Lung microvascular endothelial cell (primary cell): ENCODE results near the gene RASA1. TPM values are rescaled to one million over a fixed set of nuclear protein-coding genes. Genes with fewer than 3 reads are reported as not detected.
"Not testable (repeated sequence)": the region's sequence is repeated elsewhere in the genome, so short reads cannot be mapped to it uniquely, and the experiment has no call there.

Source experiments
- DNase-seq, 2 donors: peaks; one replicate each; pipeline versions ENCODE4 v3.0.0 to v3.0.0-alpha.2; 2010; ENCODE audit warnings: low read depth in 2 of 2
- total RNA-seq: library from RNA; depleted of rRNA; stranded (reverse); fragments of >200 nt; gene quantifications from 2 replicates; pipeline ENCODE4 v1.2.1, GENCODE V29; 2014

RASA1 gene
- 29.6 and 44.4 TPM in 2 replicates for total RNA-seq

GRCh38 chr5:87267574-87268125 lies at the start of gene RASA1:
Gene RASA1 (plus strand): TSS chr5:87267883. CDS start chr5:87268452, 569 bp downstream.
- DNase-seq: peak; percentile 90 to 95

- peak in 1 of 2 donors; percentile 60 for DNase-seq
These were observed 37.9 kb upstream of the RASA1 start for GRCh38 chr5:87229780-87230179.

DNA sequence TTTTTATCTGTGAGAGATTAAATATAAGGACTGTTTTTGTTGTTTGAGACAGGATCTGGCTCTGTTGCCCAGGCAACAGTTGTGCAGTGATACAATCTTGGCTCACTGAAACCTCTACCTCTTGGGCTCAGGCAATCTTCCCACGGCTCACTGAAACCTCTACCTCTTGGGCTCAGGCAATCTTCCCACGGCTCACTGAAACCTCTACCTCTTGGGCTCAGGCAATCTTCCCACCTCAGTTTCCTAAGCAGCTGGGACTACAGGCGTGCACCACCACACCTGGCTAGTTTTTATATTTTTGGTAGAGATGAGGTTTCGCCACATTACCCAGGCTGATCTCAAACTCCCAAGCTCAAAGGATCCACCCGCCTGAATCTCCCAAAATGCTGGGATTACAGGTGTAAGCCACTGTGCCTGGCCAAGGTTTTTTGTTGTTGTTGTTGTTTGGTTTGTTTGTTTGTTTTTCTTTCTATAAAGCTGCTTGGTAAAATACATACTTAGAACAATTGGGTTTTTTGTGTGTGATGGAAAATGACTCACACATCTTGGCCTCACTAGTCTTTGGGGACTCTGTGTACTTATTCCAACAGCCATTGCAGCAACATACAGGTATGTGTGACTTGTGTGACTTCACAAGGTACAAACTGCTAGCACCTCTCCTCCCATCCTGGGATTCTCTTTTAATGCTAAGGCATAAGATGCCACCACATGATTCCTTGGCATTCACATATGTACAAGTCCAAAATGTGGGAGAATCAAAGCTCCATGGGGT lies 36.5 kb upstream of the RASA1 start:
- peak in 1 of 2 donors; percentile 75 for DNase-seq

GRCh38 chr5:87233143-87233542 lies 34.5 kb upstream of the RASA1 start:
- no peak for DNase-seq

DNA sequence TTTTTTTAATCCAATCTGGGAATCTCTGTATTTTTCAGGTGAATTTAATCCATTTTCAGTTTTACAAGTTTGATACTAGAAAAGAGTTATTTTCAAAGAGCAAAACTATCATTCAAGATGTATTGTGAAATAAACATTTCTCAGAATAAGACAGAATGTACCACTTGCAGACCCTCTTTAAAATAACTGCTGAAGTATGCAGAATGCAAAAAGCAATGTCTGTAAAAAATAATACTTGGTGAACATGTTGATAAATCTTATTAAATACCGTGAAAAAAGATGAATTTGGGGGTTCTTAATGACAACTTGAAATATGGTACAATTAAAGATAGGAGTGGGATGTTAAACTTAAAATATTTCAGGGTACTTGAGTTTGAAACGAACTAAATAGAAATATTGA lies 26.1 kb upstream of the RASA1 start:
- DNase-seq: no peak

GRCh38 chr5:87242242-87242641 lies 25.4 kb upstream of the RASA1 start:
- DNase-seq: no peak

- DNase-seq: peak; percentile 27 to 74
These were observed 24.4 kb upstream of the RASA1 start for GRCh38 chr5:87243161-87243844.

DNA sequence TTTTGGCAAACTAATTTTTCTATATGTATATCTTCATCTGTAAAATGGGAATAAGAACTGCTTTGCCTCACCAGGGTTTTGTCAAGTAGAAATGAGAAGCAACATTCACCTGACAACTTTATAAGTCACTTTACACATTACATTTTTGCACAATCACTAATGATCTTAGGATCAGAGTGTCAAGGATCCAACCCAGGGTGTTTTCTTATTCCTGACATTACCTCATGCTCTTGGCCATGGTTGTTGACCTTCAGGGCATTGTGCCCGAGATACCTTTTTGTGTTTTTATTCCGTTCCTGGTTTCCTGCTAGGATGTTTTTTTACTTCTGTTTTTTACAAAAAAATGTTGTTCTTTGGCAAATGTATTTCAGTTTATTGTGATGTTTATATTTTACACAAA lies 22.2 kb upstream of the RASA1 start:
- peak in 1 of 2 donors; percentile 12 for DNase-seq

GRCh38 chr5:87246061-87246460 lies 21.6 kb upstream of the RASA1 start:
- peak in 1 of 2 donors; percentile 35 for DNase-seq

GRCh38 chr5:87252283-87252605 lies 15.4 kb upstream of the RASA1 start:
- DNase-seq: no peak

DNA sequence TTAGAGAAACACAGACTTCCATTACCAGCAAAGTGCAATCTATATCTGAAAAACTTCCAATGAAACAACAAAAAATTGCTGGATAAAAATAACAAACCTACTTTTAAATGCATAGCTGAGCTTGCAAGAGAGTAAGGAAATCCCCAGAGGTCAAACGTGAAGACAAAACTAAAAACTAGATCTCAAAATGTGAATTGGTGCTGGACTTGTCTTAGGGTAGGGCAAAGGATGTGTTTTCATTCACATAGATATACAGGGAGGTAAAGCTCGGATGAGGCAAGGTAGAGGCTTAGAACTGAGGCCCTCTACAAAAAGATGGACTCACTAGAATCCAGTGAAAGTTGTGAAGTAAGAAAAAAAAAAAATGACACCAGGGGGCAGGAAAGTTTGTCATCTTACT lies 13.6 kb upstream of the RASA1 start:
- no peak for DNase-seq

DNA sequence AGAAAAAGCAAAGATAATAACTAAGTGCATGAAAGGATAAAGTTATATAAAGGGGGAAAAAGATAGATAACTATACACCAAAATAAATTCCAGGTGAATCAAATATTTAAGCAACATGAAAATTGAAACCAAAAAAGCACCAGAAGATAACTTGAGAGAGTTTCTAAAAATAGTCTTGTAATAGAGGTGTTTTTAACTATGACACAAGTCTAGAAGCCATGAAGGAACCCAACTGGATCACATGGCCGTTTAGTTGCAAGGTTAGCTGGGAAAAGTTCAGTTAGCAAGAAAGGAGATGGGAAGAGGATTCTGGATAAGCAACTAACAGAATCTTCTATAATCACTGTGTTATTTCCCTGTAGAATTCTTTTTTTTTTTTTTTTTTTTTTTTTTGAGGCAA lies 9.2 kb upstream of the RASA1 start:
- no peak for DNase-seq

DNA sequence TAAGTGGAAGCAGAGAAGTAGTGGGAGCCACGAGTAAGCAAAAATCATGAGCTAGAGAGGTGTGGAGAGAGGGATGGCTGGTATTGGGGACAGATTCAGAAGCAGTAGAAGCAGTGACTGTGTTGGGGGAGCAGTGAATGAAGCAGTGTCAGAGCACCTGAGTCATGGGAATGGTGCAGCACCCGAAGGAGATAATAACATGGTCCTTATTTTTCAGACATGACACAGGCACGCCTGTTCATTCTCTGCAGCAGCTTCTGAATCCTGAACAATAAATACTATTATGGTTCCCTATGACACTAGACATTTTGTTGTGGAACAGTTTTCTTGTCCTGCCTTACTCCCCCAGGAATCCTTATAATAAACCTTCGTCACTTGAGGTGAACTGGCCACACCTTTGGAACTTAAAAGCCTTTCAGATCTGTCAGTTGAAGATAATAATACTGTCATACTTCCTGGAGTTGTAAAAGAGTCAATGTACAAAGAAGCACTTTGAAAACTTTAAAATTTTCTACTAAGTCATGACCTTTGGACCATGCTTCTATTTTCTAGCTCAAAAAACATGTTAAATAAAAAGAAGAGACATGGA lies 7.0 kb upstream of the RASA1 start:
- no peak for DNase-seq

DNA sequence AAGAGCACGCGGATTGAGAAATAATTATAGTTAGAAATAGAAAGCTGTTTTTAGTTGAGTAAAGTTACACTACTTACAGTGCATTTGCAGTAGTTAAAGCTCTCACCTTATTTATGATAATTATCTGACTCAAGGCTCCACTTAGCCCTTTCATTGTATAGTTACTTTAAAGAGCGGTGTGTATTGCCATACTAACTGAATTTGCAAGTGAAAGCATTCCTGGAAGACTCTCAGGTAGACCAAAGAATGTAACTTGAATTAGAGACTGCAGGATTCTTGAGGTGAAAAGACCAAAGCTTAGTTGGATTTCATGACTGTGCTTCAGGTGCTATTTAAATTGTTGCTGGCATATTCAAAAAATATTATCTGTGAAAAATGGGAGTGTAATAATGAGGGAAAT lies 4.2 kb upstream of the RASA1 start:
- DNase-seq: no peak

- peak in 1 of 2 donors; percentile 10 for DNase-seq
These were observed 639 bp upstream of the RASA1 start for GRCh38 chr5:87266914-87267573.

- DNase-seq: peak; percentile 74 to 79
These were observed 665 bp downstream of the RASA1 start for GRCh38 chr5:87268126-87268969.

- DNase-seq: no peak
These were observed 1.3 kb downstream of the RASA1 start for GRCh38 chr5:87268970-87269377.

DNA sequence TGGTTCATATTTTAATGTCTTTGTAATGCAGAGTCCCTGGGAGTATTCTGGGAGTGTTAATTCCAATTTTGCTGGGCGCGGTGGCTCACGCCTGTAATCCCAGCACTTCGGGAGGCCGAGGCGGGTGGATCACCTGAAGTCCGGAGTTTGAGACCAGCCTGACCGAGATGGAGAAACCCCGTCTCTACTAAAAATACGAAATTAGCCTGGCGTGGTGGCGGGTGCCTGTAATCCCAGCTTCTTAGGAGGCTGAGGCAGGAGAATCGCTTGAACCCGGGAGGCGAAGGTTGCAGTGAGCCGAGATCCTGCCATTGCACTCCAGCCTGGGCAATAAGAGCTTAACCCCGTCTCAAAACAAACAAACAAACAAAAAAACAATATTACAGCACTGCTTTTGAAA lies 3.2 kb downstream of the RASA1 start:
- DNase-seq: not testable (repeated sequence)

DNA sequence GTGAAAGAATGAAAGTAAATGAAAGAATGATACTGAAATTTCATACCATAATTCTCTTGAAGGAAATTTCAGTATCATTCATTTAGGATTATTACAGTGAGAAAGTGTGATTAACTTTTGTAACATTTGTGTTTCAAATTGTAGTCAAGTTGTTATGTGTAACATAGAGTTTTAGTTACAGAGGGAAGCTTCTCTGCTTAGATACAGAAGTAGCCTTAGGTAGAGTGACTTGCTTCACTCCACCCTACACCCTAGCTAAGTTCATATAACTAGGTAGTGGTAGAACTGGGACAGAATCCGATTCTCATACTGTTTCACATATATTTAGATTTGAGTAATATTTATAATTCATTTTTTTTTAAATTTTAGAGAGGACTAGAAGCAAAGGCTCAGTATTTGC lies 9.0 kb downstream of the RASA1 start:
- DNase-seq: no peak

DNA sequence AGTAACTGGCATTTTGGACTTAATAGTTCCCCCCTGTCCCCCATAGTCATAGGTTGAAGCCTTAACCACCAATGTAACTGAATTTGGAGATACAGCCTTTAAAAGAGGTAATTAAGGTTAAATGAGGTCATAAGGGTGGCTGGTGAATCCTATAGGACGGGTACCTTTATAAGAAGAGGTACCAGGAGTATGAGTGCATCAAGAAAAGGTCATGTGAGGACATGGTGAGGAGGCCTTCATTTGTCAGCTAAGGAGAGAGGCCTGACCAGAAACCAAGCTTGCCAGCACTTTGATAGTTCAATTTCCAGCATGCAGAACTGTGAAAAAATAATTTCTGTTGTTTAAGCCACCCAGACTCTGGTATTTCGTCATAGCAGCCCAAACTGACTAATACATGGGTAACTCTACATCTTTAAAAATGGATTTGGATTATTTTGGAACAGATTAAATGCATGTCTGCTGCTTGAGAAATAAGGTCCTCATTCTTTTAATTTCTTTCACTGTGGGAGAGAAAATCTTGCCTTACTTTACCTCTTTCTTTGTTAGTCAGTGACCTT lies 9.7 kb downstream of the RASA1 start:
- no peak for DNase-seq
